IgD-negative memory B cell (primary cell): ENCODE results near the gene SLC6A11. TPM values are rescaled to one million over a fixed set of nuclear protein-coding genes. Genes with fewer than 3 reads are reported as not detected.

Experiments
- H3K27ac Mint-ChIP-seq, 3 donors: one replicate each; pipeline ENCODE4 v1.8.0; 2020 to 2022; ENCODE audit warnings: mild to moderate bottlenecking in 3 of 3, mixed read lengths in 3 of 3, moderate library complexity in 1 of 3
- H3K27me3 Mint-ChIP-seq: one replicate; pipeline ENCODE4 v1.8.0; 2021; ENCODE audit warnings: mixed read lengths
- H3K36me3 Mint-ChIP-seq: one replicate; pipeline ENCODE4 v1.8.0; 2020; ENCODE audit warnings: mild to moderate bottlenecking, mixed read lengths
- H3K4me1 Mint-ChIP-seq, 3 donors: one replicate each; pipeline ENCODE4 v1.8.0; 2020 to 2022; ENCODE audit warnings: mixed read lengths in 3 of 3, mild to moderate bottlenecking in 1 of 3
- H3K4me3 Mint-ChIP-seq, 4 donors: one replicate each; pipeline ENCODE4 v1.8.0; 2020 to 2022; ENCODE audit warnings: mild to moderate bottlenecking in 4 of 4, mixed read lengths in 4 of 4, moderate library complexity in 3 of 4
- H3K9me3 Mint-ChIP-seq, 3 donors: one replicate each; pipeline ENCODE4 v1.8.0; 2020 to 2021; ENCODE audit warnings: mixed read lengths in 3 of 3, mild to moderate bottlenecking in 1 of 3
- polyA plus RNA-seq: library from polyadenylated mRNA; unstranded; fragments of 300-500 nt; fragmentation: Illumina TruSeq; gene quantifications from one replicate; pipeline ENCODE4 v1.2.3, GENCODE V29; 2021

The SLC6A11 gene
- polyA plus RNA-seq, 1 donor from 2014 or later = not detected

- Mint-ChIP-seq H3K27me3 (peaks cover 2% of the 10 kb centered on the region), H3K4me3 (no peak overlapping the region), H3K27ac (no peak overlapping the region), H3K9me3 (no peaks in the 10 kb centered on the region), H3K4me1 (peaks cover 0 to 3% (median 0%) of the 10 kb centered on the region in 3 donors), H3K36me3 (peaks cover 2% of the 10 kb centered on the region)
These were observed 133.2 kb downstream of the SLC6A11 start for GRCh38 chr3:10949197-10949596.

GRCh38 chr3:10950476-10951294 lies 134.7 kb downstream of the SLC6A11 start:
- no peaks in the 10 kb centered on the region for H3K36me3 Mint-ChIP-seq
- peaks cover 0 to 4% (median 0%) of the 10 kb centered on the region in 3 donors for H3K4me1 Mint-ChIP-seq
- H3K9me3 Mint-ChIP-seq = no peaks in the 10 kb centered on the region
- H3K4me3 Mint-ChIP-seq = no peak overlapping the region
- no peak overlapping the region for H3K27ac Mint-ChIP-seq
- H3K27me3 Mint-ChIP-seq = peaks cover 2% of the 10 kb centered on the region

- Mint-ChIP-seq H3K9me3 (no peaks in the 10 kb centered on the region), H3K27me3 (peaks cover 3% of the 10 kb centered on the region), H3K27ac (no peak overlapping the region), H3K36me3 (no peaks in the 10 kb centered on the region), H3K4me3 (no peak overlapping the region), H3K4me1 (peaks cover 0 to 4% (median 0%) of the 10 kb centered on the region in 3 donors)
These were observed 135.4 kb downstream of the SLC6A11 start for GRCh38 chr3:10951295-10951926.

- no peak overlapping the region for H3K4me3 Mint-ChIP-seq
- no peaks in the 10 kb centered on the region for H3K9me3 Mint-ChIP-seq
- no peak overlapping the region for H3K27ac Mint-ChIP-seq
- peaks cover 0 to 4% (median 0%) of the 10 kb centered on the region in 3 donors for H3K4me1 Mint-ChIP-seq
- H3K27me3 Mint-ChIP-seq = peaks cover 3% of the 10 kb centered on the region
- H3K36me3 Mint-ChIP-seq = no peaks in the 10 kb centered on the region
These were observed 136.5 kb downstream of the SLC6A11 start for GRCh38 chr3:10952525-10952924.

- Mint-ChIP-seq H3K4me3 (no peak overlapping the region), H3K4me1 (peaks cover 0 to 4% (median 0%) of the 10 kb centered on the region in 3 donors), H3K9me3 (no peaks in the 10 kb centered on the region), H3K27ac (no peak overlapping the region), H3K27me3 (peaks cover 3% of the 10 kb centered on the region), H3K36me3 (no peaks in the 10 kb centered on the region)
These were observed 138.7 kb downstream of the SLC6A11 start for GRCh38 chr3:10954740-10955139.

- Mint-ChIP-seq H3K9me3 (no peaks in the 10 kb centered on the region), H3K27ac (peak overlapping the region in 1 of 3 donors; percentile 62), H3K4me3 (no peak overlapping the region), H3K27me3 (peaks cover 7% of the 10 kb centered on the region), H3K4me1 (peaks cover 0 to 4% (median 0%) of the 10 kb centered on the region in 3 donors), H3K36me3 (no peaks in the 10 kb centered on the region)
These were observed 139.9 kb downstream of the SLC6A11 start for GRCh38 chr3:10955711-10956453.

- H3K9me3 Mint-ChIP-seq = no peaks in the 10 kb centered on the region
- H3K27me3 Mint-ChIP-seq = peaks cover 6% of the 10 kb centered on the region
- H3K4me3 Mint-ChIP-seq = no peak overlapping the region
- peaks cover 0 to 4% (median 0%) of the 10 kb centered on the region in 3 donors for H3K4me1 Mint-ChIP-seq
- no peaks in the 10 kb centered on the region for H3K36me3 Mint-ChIP-seq
- peak overlapping the region in 1 of 3 donors; percentile 62 for H3K27ac Mint-ChIP-seq
These were observed 140.5 kb downstream of the SLC6A11 start for GRCh38 chr3:10956531-10956930.

- H3K4me3 Mint-ChIP-seq = no peak overlapping the region
- no peaks in the 10 kb centered on the region for H3K36me3 Mint-ChIP-seq
- no peaks in the 10 kb centered on the region for H3K9me3 Mint-ChIP-seq
- H3K27me3 Mint-ChIP-seq = peaks cover 6% of the 10 kb centered on the region
- H3K4me1 Mint-ChIP-seq = peaks cover 0 to 4% (median 0%) of the 10 kb centered on the region in 3 donors
- no peak overlapping the region for H3K27ac Mint-ChIP-seq
These were observed 141.0 kb downstream of the SLC6A11 start for GRCh38 chr3:10956986-10957385.

GRCh38 chr3:10957976-10958749 lies 142.1 kb downstream of the SLC6A11 start:
- H3K27ac Mint-ChIP-seq = no peak overlapping the region
- no peaks in the 10 kb centered on the region for H3K36me3 Mint-ChIP-seq

GRCh38 chr3:10960255-10960654 lies 144.2 kb downstream of the SLC6A11 start:
- Mint-ChIP-seq H3K27ac (no peak overlapping the region), H3K4me1 (peaks cover 0 to 1% (median 0%) of the 10 kb centered on the region in 3 donors), H3K9me3 (no peaks in the 10 kb centered on the region), H3K27me3 (peaks cover 9% of the 10 kb centered on the region), H3K36me3 (no peaks in the 10 kb centered on the region), H3K4me3 (no peak overlapping the region)

More at GRCh38 chr3:10957976-10958749, 142.1 kb downstream of the SLC6A11 start:
- H3K27me3 Mint-ChIP-seq = peaks cover 8% of the 10 kb centered on the region
- H3K4me1 Mint-ChIP-seq = peaks cover 0 to 4% (median 0%) of the 10 kb centered on the region in 3 donors
- no peaks in the 10 kb centered on the region for H3K9me3 Mint-ChIP-seq
- no peak overlapping the region for H3K4me3 Mint-ChIP-seq

GRCh38 chr3:10961921-10962320 lies 145.9 kb downstream of the SLC6A11 start:
- no peak overlapping the region for H3K27ac Mint-ChIP-seq
- no peaks in the 10 kb centered on the region for H3K4me1 Mint-ChIP-seq
- peaks cover 0 to 2% (median 0%) of the 10 kb centered on the region in 3 donors for H3K9me3 Mint-ChIP-seq
- H3K36me3 Mint-ChIP-seq = no peaks in the 10 kb centered on the region
- no peak overlapping the region for H3K4me3 Mint-ChIP-seq
- peaks cover 9% of the 10 kb centered on the region for H3K27me3 Mint-ChIP-seq

- H3K36me3 Mint-ChIP-seq = no peaks in the 10 kb centered on the region
- H3K27ac Mint-ChIP-seq = no peak overlapping the region
- no peak overlapping the region for H3K4me3 Mint-ChIP-seq
These were observed 146.5 kb downstream of the SLC6A11 start for GRCh38 chr3:10962481-10963036.

GRCh38 chr3:10964537-10965167 lies 148.6 kb downstream of the SLC6A11 start:
- Mint-ChIP-seq H3K9me3 (peaks cover 0 to 6% (median 0%) of the 10 kb centered on the region in 3 donors), H3K4me1 (no peaks in the 10 kb centered on the region), H3K36me3 (no peaks in the 10 kb centered on the region), H3K4me3 (no peak overlapping the region), H3K27me3 (peaks cover 14% of the 10 kb centered on the region), H3K27ac (no peak overlapping the region)

More at GRCh38 chr3:10962481-10963036, 146.5 kb downstream of the SLC6A11 start:
- H3K9me3 Mint-ChIP-seq = peaks cover 0 to 2% (median 0%) of the 10 kb centered on the region in 3 donors
- peaks cover 9% of the 10 kb centered on the region for H3K27me3 Mint-ChIP-seq
- no peaks in the 10 kb centered on the region for H3K4me1 Mint-ChIP-seq

GRCh38 chr3:10968401-10968800 lies 152.4 kb downstream of the SLC6A11 start:
- peaks cover 11% of the 10 kb centered on the region for H3K27me3 Mint-ChIP-seq
- H3K4me3 Mint-ChIP-seq = no peak overlapping the region
- no peaks in the 10 kb centered on the region for H3K36me3 Mint-ChIP-seq
- H3K9me3 Mint-ChIP-seq = peaks cover 0 to 6% (median 0%) of the 10 kb centered on the region in 3 donors
- no peaks in the 10 kb centered on the region for H3K4me1 Mint-ChIP-seq
- H3K27ac Mint-ChIP-seq = no peak overlapping the region
